ENCODE measurements around the gene PHF1.
"Not testable (repeated sequence)": the region's sequence is repeated elsewhere in the genome, so short reads cannot be mapped to it uniquely, and the experiment has no call there.

PHF1 gene

GRCh38 chr6:33410711-33411631 lies at the start of gene PHF1:
Gene PHF1, plus strand, starts transcription at chr6:33411014. Its CDS starts 1,250 bp downstream, at chr6:33412264.
- TF ChIP-seq MAX (IDR thresholded peaks at IDR 0.05; ENCODE audit: low read depth, low read length) = no peak
- peak; percentile 9 for TF ChIP-seq POLR2A (IDR thresholded peaks at IDR 0.05; ENCODE audit: extremely low read depth, insufficient read length)
- no peak for TF ChIP-seq MYC (IDR thresholded peaks at IDR 0.05; ENCODE audit: low read depth, low read length)
- no peak for TF ChIP-seq CTCF (IDR thresholded peaks at IDR 0.05; ENCODE audit: low read depth, low read length)
- peak within 1 kb of the TSS; percentile 87 for H3K4me3 ChIP-seq (ENCODE audit: low read depth, low read length)
- no peak for DNase-seq (ENCODE audit: low read depth)

- not testable (repeated sequence) for DNase-seq (ENCODE audit: low read depth); H3K4me3 ChIP-seq (ENCODE audit: low read depth, low read length)
Observed at GRCh38 chr6:33363486-33363885, 47.3 kb upstream of the PHF1 start.

GRCh38 chr6:33364475-33365205 lies 46.2 kb upstream of the PHF1 start:
- TF ChIP-seq MAX (IDR thresholded peaks at IDR 0.05; ENCODE audit: low read depth, low read length) = 0 out of 2 replicates have a peak, but pooled peaks have one; percentile 17
- H3K4me3 ChIP-seq (ENCODE audit: low read depth, low read length) = not testable (repeated sequence)
- DNase-seq (ENCODE audit: low read depth) = peak; percentile 67

- not testable (repeated sequence) for H3K4me3 ChIP-seq (ENCODE audit: low read depth, low read length); DNase-seq (ENCODE audit: low read depth)
Observed at GRCh38 chr6:33365206-33365971, 45.4 kb upstream of the PHF1 start.

GRCh38 chr6:33367009-33367714 lies 43.7 kb upstream of the PHF1 start:
- TF ChIP-seq CTCF (IDR thresholded peaks at IDR 0.05; ENCODE audit: low read depth, low read length) (no peak), MYC (IDR thresholded peaks at IDR 0.05; ENCODE audit: low read depth, low read length) (no peak), POLR2A (IDR thresholded peaks at IDR 0.05; ENCODE audit: extremely low read depth, insufficient read length) (no peak), MAX (IDR thresholded peaks at IDR 0.05; ENCODE audit: low read depth, low read length) (no peak)
- no peak for DNase-seq (ENCODE audit: low read depth)
- H3K4me3 ChIP-seq (ENCODE audit: low read depth, low read length) = no peak overlapping the region

- not testable (repeated sequence) for H3K4me3 ChIP-seq (ENCODE audit: low read depth, low read length); DNase-seq (ENCODE audit: low read depth)
Observed at GRCh38 chr6:33367715-33368025, 43.1 kb upstream of the PHF1 start.

- not testable (repeated sequence) for DNase-seq (ENCODE audit: low read depth); H3K4me3 ChIP-seq (ENCODE audit: low read depth, low read length)
Observed at GRCh38 chr6:33371901-33372300, 38.9 kb upstream of the PHF1 start.

GRCh38 chr6:33372526-33373123 lies 38.2 kb upstream of the PHF1 start:
- no peak for DNase-seq (ENCODE audit: low read depth)
- no peak overlapping the region for H3K4me3 ChIP-seq (ENCODE audit: low read depth, low read length)
- TF ChIP-seq POLR2A (IDR thresholded peaks at IDR 0.05; ENCODE audit: extremely low read depth, insufficient read length) (no peak), MYC (IDR thresholded peaks at IDR 0.05; ENCODE audit: low read depth, low read length) (no peak), CTCF (IDR thresholded peaks at IDR 0.05; ENCODE audit: low read depth, low read length) (no peak), MAX (IDR thresholded peaks at IDR 0.05; ENCODE audit: low read depth, low read length) (no peak)

All from NB4 (cell line).